Heart right ventricle (tissue), 16 donors: ENCODE data around the gene FAM171A2. TPM values are rescaled to one million over a fixed set of nuclear protein-coding genes. Genes with fewer than 3 reads are reported as not detected.
A peak's percentile ranks its signal among the peaks of the same experiment; 100 is the strongest.

Experiments
- ATAC-seq, 8 donors: fragments of 200-7000 bp; cut with Tn5 transposase; one replicate each; pipeline ENCODE4 v1.9.1; 2020; ENCODE audit warnings: mild to moderate bottlenecking in 8 of 8, moderate library complexity in 8 of 8, moderate number of reproducible peaks in 1 of 8
- DNase-seq, 2 donors: peaks; one replicate each; pipeline ENCODE4 v3.0.0-alpha.2; 2020
- H3K27ac ChIP-seq, 10 donors: fragments of 200-600 bp; sonication (generic) in 2 of 10; one replicate each; pipeline versions ENCODE4 v1.5.0 to v1.8.0; 2020 to 2022; ENCODE audit warnings: mild to moderate bottlenecking in 3 of 10
- H3K27me3 ChIP-seq, 7 donors: fragments of 200-600 bp; one replicate each; pipeline ENCODE4 v1.8.0; 2021 to 2022; ENCODE audit warnings: mild to moderate bottlenecking in 2 of 7
- H3K36me3 ChIP-seq, 9 donors: fragments of 200-600 bp; sonication (generic) in 1 of 9; one replicate each; pipeline versions ENCODE4 v1.5.0 to v1.8.0; 2020 to 2022; ENCODE audit warnings: mild to moderate bottlenecking in 2 of 9
- H3K4me1 ChIP-seq, 9 donors: fragments of 200-600 bp; sonication (generic) in 1 of 9; one replicate each; pipeline versions ENCODE4 v1.5.0 to v1.8.0; 2020 to 2022; ENCODE audit warnings: mild to moderate bottlenecking in 4 of 9
- H3K4me3 ChIP-seq, 10 donors: fragments of 200-600 bp; sonication (generic) in 2 of 10; one replicate each; pipeline versions ENCODE4 v1.5.0 to v1.8.0; 2020 to 2022; ENCODE audit warnings: mild to moderate bottlenecking in 7 of 10, moderate library complexity in 2 of 10
- H3K9me3 ChIP-seq, 11 donors: fragments of 200-600 bp in 10 of 11; sonication (generic) in 2 of 11; one replicate each; pipeline versions ENCODE4 v1.5.0 to v1.8.0; 2013 to 2022; ENCODE audit warnings: mild to moderate bottlenecking in 2 of 11, control low read depth in 1 of 11, moderate library complexity in 1 of 11
- WGBS, 2 donors: extraction: QIAGEN DNeasy Blood & Tissue Kit; methylation state at CpG; one replicate each; pipeline ENCODE4 v1.1.7; 2013; ENCODE audit warnings: inconsistent platforms in 1 of 2; 5-methylcytosine and 5-hydroxymethylcytosine counted together
- intact Hi-C, 10 donors: fragments of 100-400 bp; cut with DNase I; formaldehyde crosslinking; loops; one replicate each; pipeline versions ENCODE4 v1.11.1 to v1.14.2; 2022
- polyA plus RNA-seq, 2 donors: library from polyadenylated mRNA; stranded (reverse); fragments of 200-250 nt; gene quantifications; one replicate each; pipeline ENCODE4 v1.2.3, GENCODE V29; 2013
- total RNA-seq, 10 donors: library from RNA; stranded (reverse); fragmentation: NEBNext Ultra II Directional in 3 of 10; extraction: Animal tissue kit (Norgen Biotek cat#: 25700) in 3 of 10; gene quantifications; one replicate each; pipeline versions ENCODE4 v1.2.1 to v1.2.4, GENCODE V29; 2021 to 2023
- TF ChIP-seq, protein P1 (sequence below), 9 donors: fragments of 200-600 bp; sonication (generic) in 2 of 9; IDR thresholded peaks; one replicate each; pipeline versions ENCODE4 v1.5.0 to v1.8.0; 2021 to 2022; ENCODE audit warnings: antibody characterized with exemption in 9 of 9, mild to moderate bottlenecking in 5 of 9, moderate library complexity in 1 of 9
- donor health status: Arrhythmogenic right ventricular cardiomyopathy.
- donor health status: ischemic (EF 13 %, LVEDD 7.1; RV severe dilation, severe dysfunction).
- donor health status: healthy with polysubstance abuse.
- donor health status: DM: no; HTN: yes; CAD: no.
- donor health status: DM: no; HTN: no; CAD: no.
- donor health status: ischemic (EF 25% LVEDD 6.9; RV normal size, moderate dysfunction).
- donor health status: ischemic (EF 25% LVEDD 5.7; RV mildly dilated, moderate dysfunction).
- donor health status: healthy.
- donor health status: DM: yes; HTN: yes; CAD: no.
- donor health status: Ischemic cardiomyopathy.
- donor health status: ischemic (EF 35%, LVEDD 5.7; RV mildly dilated, moderate dysfunction).
- donor health status: nonischemic (EF 11% LVEDD 7.7; RV severe dilation, severe dysfunction).
- donor health status: DM: yes; HTN: yes; CAD: no.
- donor health status: PGD.
- donor health status: ischemic (EF 29% LVEDD 5.4; RV normal size, mild dysfunction).
- donor health status: nonischemic (EF 23%, LVEDD 6.1; RV moderate dilation, normal function).

Gene FAM171A2
- total and polyA plus RNA-seq, 12 donors = 0.25 to 0.95 (median 0.46) TPM

DNA sequence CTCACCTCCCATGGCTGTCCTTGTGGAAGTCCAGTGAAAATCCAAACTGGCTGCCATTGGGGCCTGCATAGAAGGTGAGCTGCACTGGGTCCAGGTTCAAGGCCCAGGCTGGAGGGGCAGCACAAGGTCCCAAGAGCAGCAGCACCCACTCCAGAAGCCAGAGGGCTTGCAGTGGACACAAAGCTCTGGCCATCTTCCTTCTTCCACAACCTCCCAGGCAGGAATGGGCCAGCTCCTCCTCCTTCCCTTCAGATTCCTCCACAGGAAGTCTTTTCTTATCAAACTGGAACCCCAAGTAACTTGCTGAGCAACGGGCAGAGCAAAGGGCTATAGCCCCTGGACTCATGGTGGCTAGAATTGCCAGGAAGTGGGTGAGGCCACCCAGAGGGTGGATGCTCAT, 25.6 kb upstream of the FAM171A2 start, which contains the start of gene ITGA2B:
Gene ITGA2B, minus strand, starts transcription at position 369 of the 400 bp plus-strand sequence. Its CDS starts 176 bp downstream, at position 193.
- 28 to 53% methylated on average over 1 of the region's 1 CpG for WGBS, 2 donors
- Histone ChIP-seq H3K27ac (no peak within 1 kb of the TSS), H3K36me3 (no peaks in the 10 kb centered on the region), H3K4me1 (peaks cover 0 to 25% (median 18%) of the 10 kb centered on the region in 9 donors), H3K9me3 (no peaks in the 10 kb centered on the region), H3K27me3 (peaks cover 0 to 21% (median 9%) of the 10 kb centered on the region in 7 donors), H3K4me3 (no peak within 1 kb of the TSS)
- intact Hi-C loops = loop anchor here in 2 of 10 donors (5.0 to 10.0 kb wide), 2 partner anchors 88 to 116 kb away; partner anchors contain the start of gene GPATCH8 (in 1 of the 2)
- TF ChIP-seq, protein P1, sequence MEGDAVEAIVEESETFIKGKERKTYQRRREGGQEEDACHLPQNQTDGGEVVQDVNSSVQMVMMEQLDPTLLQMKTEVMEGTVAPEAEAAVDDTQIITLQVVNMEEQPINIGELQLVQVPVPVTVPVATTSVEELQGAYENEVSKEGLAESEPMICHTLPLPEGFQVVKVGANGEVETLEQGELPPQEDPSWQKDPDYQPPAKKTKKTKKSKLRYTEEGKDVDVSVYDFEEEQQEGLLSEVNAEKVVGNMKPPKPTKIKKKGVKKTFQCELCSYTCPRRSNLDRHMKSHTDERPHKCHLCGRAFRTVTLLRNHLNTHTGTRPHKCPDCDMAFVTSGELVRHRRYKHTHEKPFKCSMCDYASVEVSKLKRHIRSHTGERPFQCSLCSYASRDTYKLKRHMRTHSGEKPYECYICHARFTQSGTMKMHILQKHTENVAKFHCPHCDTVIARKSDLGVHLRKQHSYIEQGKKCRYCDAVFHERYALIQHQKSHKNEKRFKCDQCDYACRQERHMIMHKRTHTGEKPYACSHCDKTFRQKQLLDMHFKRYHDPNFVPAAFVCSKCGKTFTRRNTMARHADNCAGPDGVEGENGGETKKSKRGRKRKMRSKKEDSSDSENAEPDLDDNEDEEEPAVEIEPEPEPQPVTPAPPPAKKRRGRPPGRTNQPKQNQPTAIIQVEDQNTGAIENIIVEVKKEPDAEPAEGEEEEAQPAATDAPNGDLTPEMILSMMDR (IDR thresholded peaks at IDR 0.05) = no peak
- ATAC-seq (no peak), DNase-seq (no peak)

DNA sequence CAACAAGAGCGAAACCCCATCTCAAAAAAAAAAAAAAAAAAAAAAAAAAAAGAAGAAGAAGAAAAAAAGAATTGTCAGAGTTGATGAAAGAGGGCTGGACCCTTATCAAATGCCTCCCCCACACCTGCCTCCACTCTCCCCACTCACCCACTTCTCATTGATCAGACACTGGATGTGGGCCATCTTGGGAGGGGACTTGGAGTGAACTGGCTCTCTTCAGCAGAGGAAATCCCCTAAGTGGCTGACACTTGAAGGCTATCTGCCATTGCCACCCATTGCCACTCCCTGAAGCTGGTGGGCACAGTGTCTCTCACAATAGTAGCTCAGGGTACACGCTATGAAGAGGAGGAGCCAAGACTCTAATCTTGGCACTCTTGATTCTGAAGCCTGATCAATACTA, 24.2 kb upstream of the FAM171A2 start:
- DNase-seq (no peak), ATAC-seq (no peak)
- Histone ChIP-seq H3K4me3 (no peak overlapping the region), H3K36me3 (no peaks in the 10 kb centered on the region), H3K4me1 (peaks cover 0 to 20% (median 13%) of the 10 kb centered on the region in 9 donors), H3K9me3 (no peaks in the 10 kb centered on the region), H3K27ac (no peak overlapping the region), H3K27me3 (peaks cover 0 to 31% (median 14%) of the 10 kb centered on the region in 7 donors)
- 86 to 94% methylated on average over 2 of the region's 2 CpGs for WGBS, 2 donors
- intact Hi-C loops = loop anchor here in 2 of 10 donors (5.0 to 10.0 kb wide), 2 partner anchors 89 to 117 kb away; partner anchors contain the start of gene GPATCH8 (in 1 of the 2)
- TF ChIP-seq, protein P1 (IDR thresholded peaks at IDR 0.05) = no peak

DNA sequence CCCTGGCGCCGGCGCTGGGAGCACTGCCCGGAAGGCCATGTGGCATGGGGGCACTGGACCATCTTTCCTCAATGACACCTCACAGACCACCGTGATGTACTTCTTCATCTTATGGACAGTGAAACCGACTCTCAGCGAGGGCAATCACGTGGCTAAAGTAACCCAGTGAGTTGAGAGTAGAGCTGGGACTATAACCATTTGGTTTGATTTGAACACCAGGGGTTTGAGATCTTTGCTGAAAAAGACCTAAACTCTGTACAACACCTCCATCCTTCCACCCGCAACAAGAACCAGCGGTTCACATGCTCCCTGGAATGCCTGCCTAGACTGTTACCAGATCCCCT, 22.5 kb upstream of the FAM171A2 start:
- Histone ChIP-seq H3K4me3 (peak overlapping the region in 5 of 10 donors; percentile 51 to 60 (median 57)), H3K27me3 (peaks cover 0 to 31% (median 14%) of the 10 kb centered on the region in 7 donors), H3K27ac (no peak overlapping the region), H3K9me3 (no peaks in the 10 kb centered on the region), H3K4me1 (peaks cover 0 to 20% (median 13%) of the 10 kb centered on the region in 9 donors), H3K36me3 (no peaks in the 10 kb centered on the region)
- intact Hi-C loops = loop anchor here in 2 of 10 donors (5.0 to 10.0 kb wide), 2 partner anchors 91 to 119 kb away; partner anchors contain the start of gene GPATCH8 (in 1 of the 2)
- no peak for ATAC-seq
- TF ChIP-seq, protein P1 (IDR thresholded peaks at IDR 0.05) = no peak
- no peak for DNase-seq
- WGBS, 2 donors = 30 to 32% methylated on average over 10 of the region's 10 CpGs

DNA sequence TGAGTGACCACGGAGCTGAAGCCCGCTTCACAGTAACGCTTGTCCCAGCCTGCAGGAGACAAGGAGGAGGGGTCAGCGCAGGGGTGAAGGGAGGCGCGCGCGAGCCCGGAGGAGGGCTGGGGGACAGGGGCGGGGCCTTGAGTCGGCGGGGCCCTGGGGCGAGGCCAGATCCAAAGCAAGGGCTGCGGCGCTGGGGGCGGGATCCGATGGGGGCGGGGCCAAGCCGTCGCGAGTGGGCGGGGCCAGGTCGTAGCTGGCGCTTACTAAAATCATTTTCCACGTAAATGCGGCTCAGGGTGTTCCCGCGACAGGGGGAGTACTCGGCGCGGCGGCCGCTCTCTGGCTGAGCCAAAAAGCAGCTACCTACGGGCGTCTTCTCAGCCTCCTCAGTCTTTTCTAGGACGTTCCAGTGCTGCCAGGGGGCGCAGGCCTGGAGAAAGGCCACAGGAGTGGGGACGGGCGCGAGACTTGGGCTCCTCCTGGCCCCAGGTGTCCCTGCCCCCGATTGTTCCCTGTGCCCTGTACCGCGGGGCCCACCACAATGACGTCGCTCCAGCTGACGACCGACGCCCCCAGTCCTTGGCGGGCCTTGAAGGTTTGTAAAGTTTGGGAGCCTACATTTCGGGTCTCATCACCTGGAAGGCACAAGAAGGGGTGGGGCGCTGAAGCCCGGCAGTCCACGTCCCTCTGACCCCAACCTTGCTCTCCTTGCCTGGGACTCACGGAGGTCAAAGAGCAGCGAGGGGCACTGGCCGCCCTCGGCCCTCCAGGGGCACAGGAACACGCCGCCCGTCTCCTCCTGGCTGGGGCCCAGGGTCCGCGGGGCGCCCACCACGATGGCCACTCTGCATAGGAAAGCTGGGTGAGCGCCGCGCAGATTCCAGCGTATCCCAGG, 21.9 kb upstream of the FAM171A2 start:
- TF ChIP-seq, protein P1 (IDR thresholded peaks at IDR 0.05) = peak in 4 of 9 donors; percentile 17 to 39 (median 26)
- H3K4me1 ChIP-seq = peaks cover 0 to 20% (median 13%) of the 10 kb centered on the region in 9 donors
- H3K27me3 ChIP-seq = peaks cover 0 to 31% (median 14%) of the 10 kb centered on the region in 7 donors
- H3K36me3 ChIP-seq = no peaks in the 10 kb centered on the region
- ATAC-seq = peak; percentile 80 to 94 (median 90)
- peak overlapping the region in 2 of 10 donors; percentile 5 to 31 for H3K27ac ChIP-seq
- peak overlapping the region; percentile 19 to 60 (median 52) for H3K4me3 ChIP-seq
- intact Hi-C loops = loop anchor here in 2 of 10 donors (5.0 to 10.0 kb wide), 2 partner anchors 92 to 119 kb away; partner anchors contain the start of gene GPATCH8 (in 1 of the 2)
- peak; percentile 77 to 85 for DNase-seq
- 4 to 5% methylated on average over 68 of the region's 68 CpGs for WGBS, 2 donors
- no peaks in the 10 kb centered on the region for H3K9me3 ChIP-seq
